ENCODE results near the gene DNAH2. TPM values are rescaled to one million over a fixed set of nuclear protein-coding genes. Genes with fewer than 3 reads are reported as not detected.

The DNAH2 gene
- polyA plus RNA-seq, 1 of the 3 experiments (the other 2 are of a cell fraction), result 0.13 TPM

DNA sequence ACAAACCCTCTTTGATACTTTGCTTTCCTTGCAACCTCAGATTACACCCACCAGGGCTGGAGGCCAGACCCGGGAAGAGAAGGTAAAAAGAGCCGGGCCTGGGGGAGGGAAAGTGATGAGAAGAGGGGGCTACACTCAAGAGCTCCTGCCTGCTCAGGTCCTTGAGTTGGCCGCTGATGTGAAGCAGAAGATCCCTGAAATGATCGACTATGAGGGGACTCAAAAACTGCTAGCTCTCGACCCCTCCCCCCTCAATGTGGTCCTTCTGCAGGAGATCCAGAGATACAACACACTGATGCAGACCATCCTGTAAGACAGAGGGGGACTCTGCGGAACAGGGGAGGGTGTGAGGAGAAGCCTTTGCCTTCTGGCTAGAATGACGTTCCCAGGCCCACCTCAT, 113.7 kb downstream of the DNAH2 start:
- Histone ChIP-seq H3K9me3 (no peaks in the 10 kb centered on the region), H3K4me2 (no peak overlapping the region), H3K9me2 (no peaks in the 10 kb centered on the region), H3K27ac (ENCODE audit: low read depth in 2 of 2, low read length in 1 of 2) (no peak overlapping the region), H3F3A (replicated peaks; ENCODE audit: insufficient read depth) (peaks cover 15% of the 10 kb centered on the region), H3K4me3 (ENCODE audit: low read depth in 2 of 2, low read length in 1 of 2) (no peak overlapping the region), H3K27me3 (ENCODE audit: insufficient read depth) (peaks cover 7% of the 10 kb centered on the region), H4K20me1 (ENCODE audit: insufficient read depth) (no peaks in the 10 kb centered on the region), H3K4me1 (ENCODE audit: control insufficient read depth in 1 of 2, insufficient read depth in 2 of 2, low read depth in 1 of 2, low read length in 1 of 2) (peaks cover 5 to 7% of the 10 kb centered on the region in 2 experiments; a peak in 2 of 4 replicates), H3K36me3 (replicated peaks in 1 of 2; ENCODE audit: control insufficient read depth in 1 of 2, insufficient read depth in 2 of 2, low read length in 1 of 2) (no peaks in the 10 kb centered on the region), H3K9ac (no peak overlapping the region), H2AFZ (ENCODE audit: low read depth) (no peak overlapping the region), H3K79me2 (ENCODE audit: insufficient read depth) (0 out of 2 replicates have a peak, but pooled peaks cover 2% of the 10 kb centered on the region)
- DNase-seq, result no peak
- 51% methylated on average over 7 of the region's 7 CpGs for WGBS (ENCODE audit: low lambda C conversion rate)
- TF ChIP-seq SMC3 (IDR thresholded peaks at IDR 0.05; ENCODE audit: low read depth, low read length), result no peak
- no peak for TF ChIP-seq RFX5 (IDR thresholded peaks at IDR 0.05; ENCODE audit: low read length)
- no peak for TF ChIP-seq USF1 (IDR thresholded peaks at IDR 0.05; ENCODE audit: borderline replicate concordance, low read depth)
- TF ChIP-seq FOXJ3 (CRISPR knock-in tag; IDR thresholded peaks at IDR 0.05), result no peak
- TF ChIP-seq, protein P1, sequence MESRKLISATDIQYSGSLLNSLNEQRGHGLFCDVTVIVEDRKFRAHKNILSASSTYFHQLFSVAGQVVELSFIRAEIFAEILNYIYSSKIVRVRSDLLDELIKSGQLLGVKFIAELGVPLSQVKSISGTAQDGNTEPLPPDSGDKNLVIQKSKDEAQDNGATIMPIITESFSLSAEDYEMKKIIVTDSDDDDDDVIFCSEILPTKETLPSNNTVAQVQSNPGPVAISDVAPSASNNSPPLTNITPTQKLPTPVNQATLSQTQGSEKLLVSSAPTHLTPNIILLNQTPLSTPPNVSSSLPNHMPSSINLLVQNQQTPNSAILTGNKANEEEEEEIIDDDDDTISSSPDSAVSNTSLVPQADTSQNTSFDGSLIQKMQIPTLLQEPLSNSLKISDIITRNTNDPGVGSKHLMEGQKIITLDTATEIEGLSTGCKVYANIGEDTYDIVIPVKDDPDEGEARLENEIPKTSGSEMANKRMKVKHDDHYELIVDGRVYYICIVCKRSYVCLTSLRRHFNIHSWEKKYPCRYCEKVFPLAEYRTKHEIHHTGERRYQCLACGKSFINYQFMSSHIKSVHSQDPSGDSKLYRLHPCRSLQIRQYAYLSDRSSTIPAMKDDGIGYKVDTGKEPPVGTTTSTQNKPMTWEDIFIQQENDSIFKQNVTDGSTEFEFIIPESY (IDR thresholded peaks at IDR 0.05; ENCODE audit: borderline replicate concordance, low read depth), result no peak
- TF ChIP-seq JUND (IDR thresholded peaks at IDR 0.05), result no peak
- TF ChIP-seq MXI1 (IDR thresholded peaks at IDR 0.05; ENCODE audit: low read depth, low read length), result no peak
- TF ChIP-seq CHD2 (IDR thresholded peaks at IDR 0.05; ENCODE audit: low read length, partially characterized antibody), result no peak
- TF ChIP-seq GABPA (IDR thresholded peaks at IDR 0.05; ENCODE audit: low read depth), result no peak
- TF ChIP-seq NRF1 (IDR thresholded peaks at IDR 0.05; ENCODE audit: low read depth, low read length), result no peak
- TF ChIP-seq EZH2phosphoT487 (IDR thresholded peaks at IDR 0.05; ENCODE audit: borderline replicate concordance, low read depth), result no peak
- TF ChIP-seq RCOR1 (IDR thresholded peaks at IDR 0.05; ENCODE audit: low read length), result no peak
- TF ChIP-seq EP300 (IDR thresholded peaks at IDR 0.05; ENCODE audit: borderline replicate concordance in 1 of 2, low read depth in 1 of 2, low read length in 1 of 2), result no peak
- no peak for TF ChIP-seq GATA2 (CRISPR knock-in tag; IDR thresholded peaks at IDR 0.05)
- TF ChIP-seq, protein P2, sequence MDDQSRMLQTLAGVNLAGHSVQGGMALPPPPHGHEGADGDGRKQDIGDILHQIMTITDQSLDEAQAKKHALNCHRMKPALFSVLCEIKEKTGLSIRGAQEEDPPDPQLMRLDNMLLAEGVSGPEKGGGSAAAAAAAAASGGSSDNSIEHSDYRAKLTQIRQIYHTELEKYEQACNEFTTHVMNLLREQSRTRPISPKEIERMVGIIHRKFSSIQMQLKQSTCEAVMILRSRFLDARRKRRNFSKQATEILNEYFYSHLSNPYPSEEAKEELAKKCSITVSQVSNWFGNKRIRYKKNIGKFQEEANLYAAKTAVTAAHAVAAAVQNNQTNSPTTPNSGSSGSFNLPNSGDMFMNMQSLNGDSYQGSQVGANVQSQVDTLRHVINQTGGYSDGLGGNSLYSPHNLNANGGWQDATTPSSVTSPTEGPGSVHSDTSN (IDR thresholded peaks at IDR 0.05), result no peak
- TF ChIP-seq, protein P3, sequence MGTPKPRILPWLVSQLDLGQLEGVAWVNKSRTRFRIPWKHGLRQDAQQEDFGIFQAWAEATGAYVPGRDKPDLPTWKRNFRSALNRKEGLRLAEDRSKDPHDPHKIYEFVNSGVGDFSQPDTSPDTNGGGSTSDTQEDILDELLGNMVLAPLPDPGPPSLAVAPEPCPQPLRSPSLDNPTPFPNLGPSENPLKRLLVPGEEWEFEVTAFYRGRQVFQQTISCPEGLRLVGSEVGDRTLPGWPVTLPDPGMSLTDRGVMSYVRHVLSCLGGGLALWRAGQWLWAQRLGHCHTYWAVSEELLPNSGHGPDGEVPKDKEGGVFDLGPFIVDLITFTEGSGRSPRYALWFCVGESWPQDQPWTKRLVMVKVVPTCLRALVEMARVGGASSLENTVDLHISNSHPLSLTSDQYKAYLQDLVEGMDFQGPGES (IDR thresholded peaks at IDR 0.05; ENCODE audit: low read depth, low read length), result no peak
- no peak for TF ChIP-seq FOSL2 (IDR thresholded peaks at IDR 0.05; ENCODE audit: borderline replicate concordance, low read depth)
- ChIA-PET POLR2A (no interaction called here), CTCF (interaction anchor here (1.2 to 6.5 kb wide), 4 partner anchors 8 to 81 kb away, joined by 3 to 79 read pairs (median 32); no protein-coding TSS in a partner anchor)

All from SK-N-SH (cell line).